GM12878 (cell line): ENCODE measurements around the gene DISC1. TPM values are rescaled to one million over a fixed set of nuclear protein-coding genes. Genes with fewer than 3 reads are reported as not detected.

Experiments
- ATAC-seq: fragments of 200-7000 bp; cut with Tn5 transposase; 3 replicates; pipeline ENCODE4 v1.9.1; 2020; ENCODE audit warnings: mild to moderate bottlenecking, moderate library complexity
- BruUV-seq: library from RNA; stranded (reverse); fragments of 400-500 nt; replicated peaks from 2 replicates; lab custom pipeline; 2021; lab: Mats Ljungman, UMichigan
- CTCF ChIA-PET: fragments of 300-600 bp; sonication (Branson Sonifier 250); formaldehyde crosslinking; extraction: SDS; loops from one replicate; lab custom pipeline; 2021; ENCODE audit warnings: inconsistent platforms; lab: Yijun Ruan, JAX
- POLR2A ChIA-PET: fragments of 350-600 bp; formaldehyde crosslinking; extraction: SDS; loops from one replicate; lab custom pipeline; 2021; ENCODE audit warnings: inconsistent platforms; lab: Charles Lee
- RAD21 ChIA-PET: fragments of 300-600 bp; sonication (Branson Sonifier 250); formaldehyde crosslinking; loops from one replicate; lab custom pipeline; 2023; ENCODE audit warnings: antibody characterized with exemption; ENCODE audit not compliant: unreplicated experiment; lab: Charles Lee
- SMC1A ChIA-PET: fragments of 300-600 bp; sonication (Branson Sonifier 250); formaldehyde crosslinking; loops from one replicate; lab custom pipeline; 2023; ENCODE audit not compliant: unreplicated experiment, uncharacterized antibody; lab: Charles Lee
- DNase-seq: peaks from one replicate; pipeline ENCODE4 v3.0.0-alpha.2; 2011; ENCODE audit warnings: low read depth, low spot score
- FAIRE-seq: peaks from 3 replicates; lab custom pipeline; 2011; peaks lifted over from hg19 to GRCh38; lab: Jason Lieb, UNC
- H2AFZ ChIP-seq: 2 replicates; pipeline ENCODE4 v1.6.0; 2011; ENCODE audit warnings: low read depth, low read length, control low read depth; ENCODE audit not compliant: control insufficient read depth
- H3K27ac ChIP-seq: 2 replicates; pipeline ENCODE4 v1.5.1; 2011; ENCODE audit warnings: control low read depth; ENCODE audit not compliant: control insufficient read depth, insufficient read depth
- H3K27me3 ChIP-seq, 2 experiments: replicated peaks in 1 of 2; 2 replicates each; pipeline versions ENCODE4 v1.6.0 to v1.6.1; 2011; ENCODE audit warnings: low read length in 1 of 2; ENCODE audit not compliant: control insufficient read depth in 2 of 2, insufficient read depth in 2 of 2
- H3K36me3 ChIP-seq, 2 experiments: 2 replicates each; pipeline ENCODE4 v1.5.1; 2011; ENCODE audit warnings: low read length in 1 of 2; ENCODE audit not compliant: control insufficient read depth in 2 of 2, insufficient read depth in 2 of 2
- H3K4me1 ChIP-seq: 2 replicates; pipeline ENCODE4 v1.6.1; 2011; ENCODE audit warnings: mild to moderate bottlenecking, low read length, moderate library complexity, mixed read lengths; ENCODE audit not compliant: control insufficient read depth, insufficient read depth
- H3K4me2 ChIP-seq: 2 replicates; pipeline ENCODE4 v1.6.0; 2011; ENCODE audit warnings: control low read depth; ENCODE audit not compliant: control insufficient read depth, insufficient read depth
- H3K4me3 ChIP-seq: fragments of 200-600 bp; sonication (generic); 2 replicates; pipeline ENCODE4 v1.5.1; 2016
- H3K79me2 ChIP-seq: 2 replicates; pipeline ENCODE4 v1.6.0; 2011; ENCODE audit warnings: low read length; ENCODE audit not compliant: control insufficient read depth, insufficient read depth
- H3K9ac ChIP-seq: 2 replicates; pipeline ENCODE4 v1.8.0; 2011; ENCODE audit warnings: low read length, control low read depth, mixed read lengths; ENCODE audit not compliant: control insufficient read depth, insufficient read depth
- H3K9me3 ChIP-seq: replicated peaks from 3 replicates; pipeline ENCODE4 v1.5.1; 2011; ENCODE audit warnings: mild to moderate bottlenecking, low read length; ENCODE audit not compliant: control insufficient read depth, insufficient read depth
- H4K20me1 ChIP-seq: 2 replicates; pipeline ENCODE4 v1.6.0; 2011; ENCODE audit not compliant: control insufficient read depth, insufficient read depth
- DPF2 ChIP-seq: fragments of 450-650 bp; IDR thresholded peaks from 2 replicates; pipeline ENCODE4 v1.6.1; 2017; ENCODE audit warnings: mild to moderate bottlenecking
- EGR1 ChIP-seq, 2 experiments: IDR thresholded peaks; 1 replicate in 1 of 2; 2 replicates in 1 of 2; pipeline ENCODE4 v1.6.1; 2011 to 2012; ENCODE audit warnings: low read depth in 2 of 2, low read length in 2 of 2, borderline replicate concordance in 1 of 2, mild to moderate bottlenecking in 1 of 2, moderate library complexity in 1 of 2
- MEF2B ChIP-seq: fragments of 450-650 bp; IDR thresholded peaks from 2 replicates; pipeline ENCODE4 v1.6.1; 2018; ENCODE audit warnings: mild to moderate bottlenecking, moderate library complexity; ENCODE audit not compliant: partially characterized antibody, poor library complexity, severe bottlenecking
- POLR2AphosphoS5 ChIP-seq: IDR thresholded peaks from 2 replicates; pipeline ENCODE4 v1.6.1; 2011; ENCODE audit warnings: mild to moderate bottlenecking, low read length, inconsistent platforms
- RBBP5 ChIP-seq: fragments of 200-600 bp; sonication (generic); conservative IDR thresholded peaks from 2 replicates; pipeline ENCODE4 v1.6.1; 2016
- RELA ChIP-seq: fragments of 450-650 bp; IDR thresholded peaks from 2 replicates; pipeline ENCODE4 v1.8.0; 2014; ENCODE audit warnings: borderline replicate concordance; ENCODE audit not compliant: partially characterized antibody
- YBX1 ChIP-seq: fragments of 450-650 bp; IDR thresholded peaks from 2 replicates; pipeline ENCODE4 v1.6.1; 2016; ENCODE audit warnings: antibody characterized with exemption
- WGBS: methylation state at CpG from one replicate; pipeline ENCODE4 v1.1.6; 2016; ENCODE audit warnings: low lambda C conversion rate; ENCODE audit not compliant: insufficient replicate concordance, insufficient coverage; ENCODE audit errors: missing lambda C conversion rate; 5-methylcytosine and 5-hydroxymethylcytosine counted together
- in situ Hi-C: fragments of 300-500 bp; cut with MboI; formaldehyde crosslinking; loops from 9 replicates; pipeline ENCODE4 v1.14.3; 2018; ENCODE audit warnings: mixed read lengths
- intact Hi-C: fragments of 100-400 bp; cut with micrococcal nuclease; formaldehyde crosslinking; loops from one replicate; pipeline ENCODE4 v1.14.2; 2022; ENCODE audit not compliant: unreplicated experiment
- polyA plus RNA-seq, 11 experiments: library from polyadenylated mRNA; depleted of rRNA in 4 of 11; unstranded in 6 of 11; stranded (reverse) in 5 of 11; fragments of >200 nt; fragmentation: Nextera tagmentation in 4 of 11; fragmentation: Illumina TruSeq in 1 of 11; extraction: Ambion mirVana in 4 of 11; extraction: Trizol in 1 of 11; gene quantifications; 1 replicate in 1 of 11; 2 replicates in 10 of 11; pipeline versions ENCODE4 v1.2.1 to v1.2.3, GENCODE V29; 2011 to 2016; ENCODE audit warnings: inconsistent platforms in 2 of 11, missing spikeins in 2 of 11, low read depth in 1 of 11
- total RNA-seq, 4 experiments: library from RNA; depleted of rRNA in 3 of 4; stranded (reverse); fragments of >200 nt in 3 of 4; fragmentation: Illumina TruSeq in 1 of 4; extraction: Trizol in 1 of 4; gene quantifications; 2 replicates each; pipeline versions ENCODE4 v1.2.1 to v1.2.3, GENCODE V29; 2013 to 2021
- TF ChIP-seq, protein P1 (sequence below): fragments of 450-650 bp; IDR thresholded peaks from 2 replicates; pipeline ENCODE4 v1.6.1; 2018; ENCODE audit warnings: borderline replicate concordance, mild to moderate bottlenecking; ENCODE audit not compliant: partially characterized antibody

DISC1 gene
- total and polyA plus RNA-seq, 10 of the 15 experiments (the other 5 are each of a cell fraction or from before 2014, with no cell fraction given): 0.05 to 0.72 (median 0.19) TPM; not detected in 1

DNA sequence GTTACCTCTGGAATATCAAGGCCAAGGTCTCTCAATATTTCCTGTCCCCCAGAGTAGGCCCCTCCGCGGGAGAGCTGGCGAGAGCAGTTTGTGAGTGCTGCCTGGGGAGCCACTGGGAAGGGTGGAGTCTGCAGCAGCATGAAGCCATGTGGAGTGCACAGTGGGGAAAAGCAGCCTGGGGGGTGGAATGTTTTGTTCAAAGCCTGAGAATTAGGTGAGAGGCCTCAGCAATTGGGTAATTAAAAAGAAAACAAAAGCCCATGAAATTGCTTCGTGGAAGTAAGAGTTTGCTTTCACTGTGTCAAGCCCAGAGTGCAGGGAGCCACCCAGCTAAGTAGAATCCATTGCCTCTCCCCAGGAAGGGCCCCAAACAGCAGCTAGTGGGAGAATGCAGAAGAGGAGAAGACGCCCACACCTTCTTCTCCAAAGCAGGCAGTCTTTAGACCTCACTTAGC is 30.2 kb upstream of the DISC1 start:
- POLR2A ChIA-PET: no interaction called here
- DNase-seq (no peak), FAIRE-seq (no peak), ATAC-seq (no peak)
- H4K20me1 ChIP-seq: no peaks in the 10 kb centered on the region
- no peak overlapping the region for H2AFZ ChIP-seq
- BruUV-seq: no TSS peak
- H3K27ac ChIP-seq: no peak overlapping the region
- H3K9me3 ChIP-seq: no peaks in the 10 kb centered on the region; the same call in 2 of the 3 replicates
- no peak for TF ChIP-seq POLR2AphosphoS5
- TF ChIP-seq RELA: no peak
- TF ChIP-seq, protein P1, sequence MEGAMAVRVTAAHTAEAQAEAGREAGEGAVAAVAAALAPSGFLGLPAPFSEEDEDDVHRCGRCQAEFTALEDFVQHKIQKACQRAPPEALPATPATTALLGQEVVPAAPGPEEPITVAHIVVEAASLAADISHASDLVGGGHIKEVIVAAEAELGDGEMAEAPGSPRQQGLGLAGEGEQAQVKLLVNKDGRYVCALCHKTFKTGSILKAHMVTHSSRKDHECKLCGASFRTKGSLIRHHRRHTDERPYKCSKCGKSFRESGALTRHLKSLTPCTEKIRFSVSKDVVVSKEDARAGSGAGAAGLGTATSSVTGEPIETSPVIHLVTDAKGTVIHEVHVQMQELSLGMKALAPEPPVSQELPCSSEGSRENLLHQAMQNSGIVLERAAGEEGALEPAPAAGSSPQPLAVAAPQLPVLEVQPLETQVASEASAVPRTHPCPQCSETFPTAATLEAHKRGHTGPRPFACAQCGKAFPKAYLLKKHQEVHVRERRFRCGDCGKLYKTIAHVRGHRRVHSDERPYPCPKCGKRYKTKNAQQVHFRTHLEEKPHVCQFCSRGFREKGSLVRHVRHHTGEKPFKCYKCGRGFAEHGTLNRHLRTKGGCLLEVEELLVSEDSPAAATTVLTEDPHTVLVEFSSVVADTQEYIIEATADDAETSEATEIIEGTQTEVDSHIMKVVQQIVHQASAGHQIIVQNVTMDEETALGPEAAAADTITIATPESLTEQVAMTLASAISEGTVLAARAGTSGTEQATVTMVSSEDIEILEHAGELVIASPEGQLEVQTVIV: no peak
- no peak for TF ChIP-seq YBX1
- no peak for TF ChIP-seq MEF2B
- no peak for TF ChIP-seq RBBP5
- no peak for TF ChIP-seq DPF2
- TF ChIP-seq EGR1 (IDR thresholded peaks at IDR 0.05; ENCODE audit: borderline replicate concordance in 1 of 2, low read depth in 2 of 2, low read length in 2 of 2): no peak
- H3K4me3 ChIP-seq: no peak overlapping the region
- in situ Hi-C loops (no loop called here), intact Hi-C loops (no loop called here)
- H3K79me2 ChIP-seq: no peaks in the 10 kb centered on the region
- SMC1A ChIA-PET: no interaction called here
- H3K36me3 ChIP-seq: no peaks in the 10 kb centered on the region
- WGBS: 49% methylated on average over 5 of the region's 5 CpGs
- H3K27me3 ChIP-seq: no peaks in the 10 kb centered on the region
- H3K4me2 ChIP-seq: no peak overlapping the region
- RAD21 ChIA-PET: no interaction called here
- no peak overlapping the region for H3K9ac ChIP-seq
- CTCF ChIA-PET: interaction anchor here (0.7 kb wide), 1 partner anchor 276 kb away, joined by 3 read pairs; no protein-coding TSS in a partner anchor
- no peaks in the 10 kb centered on the region for H3K4me1 ChIP-seq
